GM12878 (cell line): ENCODE results near the gene TNFRSF6B. TPM values are rescaled to one million over a fixed set of nuclear protein-coding genes. Genes with fewer than 3 reads are reported as not detected.
A peak's percentile ranks its signal among the peaks of the same experiment; 100 is the strongest.

ENCODE experiments used
- ATF7 ChIP-seq: fragments of 450-650 bp; IDR thresholded peaks from 2 replicates; pipeline ENCODE4 v1.6.1; 2016; ENCODE audit warnings: low read depth, mild to moderate bottlenecking
- CBX3 ChIP-seq: fragments of 200-600 bp; sonication (generic); IDR thresholded peaks from 2 replicates; pipeline ENCODE4 v1.6.1; 2016; ENCODE audit warnings: low read depth, borderline replicate concordance
- CEBPZ ChIP-seq: fragments of 150-350 bp; IDR thresholded peaks from 2 replicates; pipeline ENCODE4 v1.6.1; 2016; ENCODE audit warnings: low read depth, low read length
- CHD4 ChIP-seq: fragments of 200-600 bp; sonication (generic); IDR thresholded peaks from 2 replicates; pipeline ENCODE4 v1.6.1; 2016; ENCODE audit warnings: mild to moderate bottlenecking
- EED ChIP-seq: sonication (generic); IDR thresholded peaks from 2 replicates; pipeline ENCODE4 v1.6.1; 2016; ENCODE audit warnings: antibody characterized with exemption, low read depth
- FOXM1 ChIP-seq: IDR thresholded peaks from 2 replicates; pipeline ENCODE4 v1.6.1; 2012; ENCODE audit warnings: low read depth, mild to moderate bottlenecking, inconsistent platforms, low read length, moderate library complexity
- HDAC6 ChIP-seq: fragments of 200-600 bp; sonication (generic); IDR thresholded peaks from one replicate; pipeline ENCODE4 v1.8.0; 2017; ENCODE audit warnings: antibody characterized with exemption; ENCODE audit not compliant: unreplicated experiment
- NBN ChIP-seq: fragments of 450-650 bp; IDR thresholded peaks from 2 replicates; pipeline ENCODE4 v1.6.1; 2016
- NFYB ChIP-seq: IDR thresholded peaks from 2 replicates; pipeline ENCODE4 v1.6.1; 2011; ENCODE audit warnings: low read depth, mild to moderate bottlenecking, low read length, improper control_type of control experiment, moderate library complexity; ENCODE audit not compliant: insufficient read depth
- PAX8 ChIP-seq: fragments of 450-650 bp; IDR thresholded peaks from 2 replicates; pipeline ENCODE4 v1.6.1; 2017; ENCODE audit warnings: mild to moderate bottlenecking, moderate library complexity
- PML ChIP-seq: IDR thresholded peaks from 2 replicates; pipeline ENCODE4 v1.6.1; 2012; ENCODE audit warnings: low read length, inconsistent platforms
- POU2F2 ChIP-seq: IDR thresholded peaks from 3 replicates; pipeline ENCODE4 v1.6.1; 2011; ENCODE audit warnings: low read depth, mild to moderate bottlenecking, low read length, borderline replicate concordance
- SMAD1 ChIP-seq: fragments of 450-650 bp; IDR thresholded peaks from 2 replicates; pipeline ENCODE4 v1.6.1; 2018; ENCODE audit warnings: mild to moderate bottlenecking, low read depth; ENCODE audit not compliant: partially characterized antibody
- STAT1 ChIP-seq: fragments of 450-650 bp; conservative IDR thresholded peaks from 2 replicates; pipeline ENCODE4 v1.6.1; 2014; ENCODE audit warnings: antibody characterized with exemption, mild to moderate bottlenecking
- TARDBP ChIP-seq: IDR thresholded peaks from 2 replicates; pipeline ENCODE4 v1.6.1; 2016; ENCODE audit warnings: borderline replicate concordance
- TCF3 ChIP-seq: IDR thresholded peaks from 2 replicates; pipeline ENCODE4 v1.6.1; 2012; ENCODE audit warnings: low read depth, mild to moderate bottlenecking, low read length, borderline replicate concordance; ENCODE audit not compliant: insufficient read depth
- YBX1 ChIP-seq: fragments of 450-650 bp; IDR thresholded peaks from 2 replicates; pipeline ENCODE4 v1.6.1; 2016; ENCODE audit warnings: antibody characterized with exemption
- ZNF384 ChIP-seq: IDR thresholded peaks from 2 replicates; pipeline ENCODE4 v1.6.1; 2012; ENCODE audit warnings: low read depth, mild to moderate bottlenecking, low read length, improper control_type of control experiment, borderline replicate concordance
- polyA plus RNA-seq, 11 experiments: library from polyadenylated mRNA; depleted of rRNA in 4 of 11; unstranded in 6 of 11; stranded (reverse) in 5 of 11; fragments of >200 nt; fragmentation: Nextera tagmentation in 4 of 11; fragmentation: Illumina TruSeq in 1 of 11; extraction: Ambion mirVana in 4 of 11; extraction: Trizol in 1 of 11; gene quantifications; 1 replicate in 1 of 11; 2 replicates in 10 of 11; pipeline versions ENCODE4 v1.2.1 to v1.2.3, GENCODE V29; 2011 to 2016; ENCODE audit warnings: inconsistent platforms in 2 of 11, missing spikeins in 2 of 11, low read depth in 1 of 11
- total RNA-seq, 4 experiments: library from RNA; depleted of rRNA in 3 of 4; stranded (reverse); fragments of >200 nt in 3 of 4; fragmentation: Illumina TruSeq in 1 of 4; extraction: Trizol in 1 of 4; gene quantifications; 2 replicates each; pipeline versions ENCODE4 v1.2.1 to v1.2.3, GENCODE V29; 2013 to 2021
- TF ChIP-seq, protein P1 (sequence below): fragments of 450-650 bp; IDR thresholded peaks from 2 replicates; pipeline ENCODE4 v1.6.1; 2018; ENCODE audit warnings: borderline replicate concordance, mild to moderate bottlenecking; ENCODE audit not compliant: partially characterized antibody
- TF ChIP-seq, protein P2 (sequence below): fragments of 450-650 bp; IDR thresholded peaks from 2 replicates; pipeline ENCODE4 v1.6.1; 2017; ENCODE audit warnings: mild to moderate bottlenecking, low read depth, inconsistent platforms; ENCODE audit not compliant: poor library complexity, severe bottlenecking
- TF ChIP-seq, protein P3 (sequence below): fragments of 450-650 bp; IDR thresholded peaks from 2 replicates; pipeline ENCODE4 v1.6.1; 2017; ENCODE audit warnings: borderline replicate concordance

Gene TNFRSF6B
- total and polyA plus RNA-seq, 10 of the 15 experiments (the other 5 are each of a cell fraction or from before 2014, with no cell fraction given), result 0.67 to 2.2 (median 1.8) TPM; not detected in 7

DNA sequence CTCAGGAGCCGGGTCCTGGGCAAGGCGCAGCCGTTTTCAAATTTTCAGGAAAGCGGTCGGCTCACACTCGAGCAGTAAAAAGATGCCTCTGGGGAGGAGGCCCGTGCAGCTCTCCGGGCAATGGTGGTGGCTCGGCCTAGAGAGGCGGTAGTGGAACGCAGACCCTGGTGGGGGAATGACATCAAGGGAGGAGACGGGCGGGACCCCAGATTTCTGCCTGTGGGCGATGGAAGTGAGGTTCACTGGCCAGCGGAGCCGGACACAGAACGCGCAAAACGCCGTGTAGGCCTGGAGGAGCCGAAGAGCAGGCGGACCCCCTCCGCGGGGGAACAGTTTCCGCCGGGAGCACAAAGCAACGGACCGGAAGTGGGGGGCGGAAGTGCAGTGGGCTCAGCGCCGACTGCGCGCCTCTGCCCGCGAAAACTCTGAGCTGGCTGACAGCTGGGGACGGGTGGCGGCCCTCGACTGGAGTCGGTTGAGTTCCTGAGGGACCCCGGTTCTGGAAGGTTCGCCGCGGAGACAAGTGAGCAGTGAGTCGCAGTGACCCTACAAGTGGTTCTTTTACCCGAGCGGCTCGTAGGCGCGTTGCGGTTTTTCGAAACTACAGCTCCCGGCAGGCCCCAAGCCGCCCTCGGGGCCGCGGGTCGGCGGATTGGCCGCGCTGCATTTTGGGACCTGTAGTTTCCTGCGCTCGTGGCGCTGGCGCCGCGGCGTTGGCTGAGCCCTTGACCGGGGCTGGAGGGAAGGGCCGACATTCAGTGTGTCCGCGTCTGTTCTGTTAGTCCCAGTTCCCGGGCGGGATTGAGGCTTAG, 38.3 kb upstream of the TNFRSF6B start, which contains the start of gene RTEL1 (continued):
- TF ChIP-seq ATF7 (peak; percentile 42; the same call in 1 of the 2 replicates), CEBPZ (no peak), TCF3 (0 out of 2 replicates have a peak, but pooled peaks have one; percentile 60), YBX1 (no peak), ZNF384 (no peak), EED (no peak), SMAD1 (no peak), FOXM1 (no peak), CBX3 (no peak), TARDBP (peak; percentile 87), HDAC6 (no peak), NBN (peak; percentile 91), NFYB (0 out of 2 replicates have a peak, but pooled peaks have one; percentile 10), PML (peak; percentile 58; the same call in 1 of the 2 replicates), CHD4 (no peak), STAT1 (peak; percentile 91), POU2F2 (peak; percentile 79; the same call in 1 of the 3 replicates), PAX8 (no peak)
- TF ChIP-seq, protein P1, sequence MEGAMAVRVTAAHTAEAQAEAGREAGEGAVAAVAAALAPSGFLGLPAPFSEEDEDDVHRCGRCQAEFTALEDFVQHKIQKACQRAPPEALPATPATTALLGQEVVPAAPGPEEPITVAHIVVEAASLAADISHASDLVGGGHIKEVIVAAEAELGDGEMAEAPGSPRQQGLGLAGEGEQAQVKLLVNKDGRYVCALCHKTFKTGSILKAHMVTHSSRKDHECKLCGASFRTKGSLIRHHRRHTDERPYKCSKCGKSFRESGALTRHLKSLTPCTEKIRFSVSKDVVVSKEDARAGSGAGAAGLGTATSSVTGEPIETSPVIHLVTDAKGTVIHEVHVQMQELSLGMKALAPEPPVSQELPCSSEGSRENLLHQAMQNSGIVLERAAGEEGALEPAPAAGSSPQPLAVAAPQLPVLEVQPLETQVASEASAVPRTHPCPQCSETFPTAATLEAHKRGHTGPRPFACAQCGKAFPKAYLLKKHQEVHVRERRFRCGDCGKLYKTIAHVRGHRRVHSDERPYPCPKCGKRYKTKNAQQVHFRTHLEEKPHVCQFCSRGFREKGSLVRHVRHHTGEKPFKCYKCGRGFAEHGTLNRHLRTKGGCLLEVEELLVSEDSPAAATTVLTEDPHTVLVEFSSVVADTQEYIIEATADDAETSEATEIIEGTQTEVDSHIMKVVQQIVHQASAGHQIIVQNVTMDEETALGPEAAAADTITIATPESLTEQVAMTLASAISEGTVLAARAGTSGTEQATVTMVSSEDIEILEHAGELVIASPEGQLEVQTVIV, result peak; percentile 65
- TF ChIP-seq, protein P2, sequence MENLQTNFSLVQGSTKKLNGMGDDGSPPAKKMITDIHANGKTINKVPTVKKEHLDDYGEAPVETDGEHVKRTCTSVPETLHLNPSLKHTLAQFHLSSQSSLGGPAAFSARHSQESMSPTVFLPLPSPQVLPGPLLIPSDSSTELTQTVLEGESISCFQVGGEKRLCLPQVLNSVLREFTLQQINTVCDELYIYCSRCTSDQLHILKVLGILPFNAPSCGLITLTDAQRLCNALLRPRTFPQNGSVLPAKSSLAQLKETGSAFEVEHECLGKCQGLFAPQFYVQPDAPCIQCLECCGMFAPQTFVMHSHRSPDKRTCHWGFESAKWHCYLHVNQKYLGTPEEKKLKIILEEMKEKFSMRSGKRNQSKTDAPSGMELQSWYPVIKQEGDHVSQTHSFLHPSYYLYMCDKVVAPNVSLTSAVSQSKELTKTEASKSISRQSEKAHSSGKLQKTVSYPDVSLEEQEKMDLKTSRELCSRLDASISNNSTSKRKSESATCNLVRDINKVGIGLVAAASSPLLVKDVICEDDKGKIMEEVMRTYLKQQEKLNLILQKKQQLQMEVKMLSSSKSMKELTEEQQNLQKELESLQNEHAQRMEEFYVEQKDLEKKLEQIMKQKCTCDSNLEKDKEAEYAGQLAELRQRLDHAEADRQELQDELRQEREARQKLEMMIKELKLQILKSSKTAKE, result no peak
- TF ChIP-seq, protein P3, sequence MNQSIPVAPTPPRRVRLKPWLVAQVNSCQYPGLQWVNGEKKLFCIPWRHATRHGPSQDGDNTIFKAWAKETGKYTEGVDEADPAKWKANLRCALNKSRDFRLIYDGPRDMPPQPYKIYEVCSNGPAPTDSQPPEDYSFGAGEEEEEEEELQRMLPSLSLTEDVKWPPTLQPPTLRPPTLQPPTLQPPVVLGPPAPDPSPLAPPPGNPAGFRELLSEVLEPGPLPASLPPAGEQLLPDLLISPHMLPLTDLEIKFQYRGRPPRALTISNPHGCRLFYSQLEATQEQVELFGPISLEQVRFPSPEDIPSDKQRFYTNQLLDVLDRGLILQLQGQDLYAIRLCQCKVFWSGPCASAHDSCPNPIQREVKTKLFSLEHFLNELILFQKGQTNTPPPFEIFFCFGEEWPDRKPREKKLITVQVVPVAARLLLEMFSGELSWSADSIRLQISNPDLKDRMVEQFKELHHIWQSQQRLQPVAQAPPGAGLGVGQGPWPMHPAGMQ, result no peak
